Rectal smooth muscle tissue (tissue), 1 donor: ENCODE measurements around the gene GRN.
A peak's percentile ranks its signal among the peaks of the same experiment; 100 is the strongest.
"Not testable (repeated sequence)": the region's sequence is repeated elsewhere in the genome, so short reads cannot be mapped to it uniquely, and the experiment has no call there.

Source experiments
- H3K27ac ChIP-seq: one replicate; pipeline ENCODE4 v1.7.0; 2013; ENCODE audit warnings: low read depth, low read length, inconsistent platforms
- H3K27me3 ChIP-seq: one replicate; pipeline ENCODE4 v1.7.0; 2013; ENCODE audit warnings: low read length; ENCODE audit not compliant: control insufficient read depth, insufficient read depth
- H3K36me3 ChIP-seq: one replicate; pipeline ENCODE4 v1.7.0; 2013; ENCODE audit warnings: low read length; ENCODE audit not compliant: control insufficient read depth, insufficient read depth
- H3K4me1 ChIP-seq: one replicate; pipeline ENCODE4 v1.7.0; 2013; ENCODE audit warnings: low read length; ENCODE audit not compliant: control insufficient read depth, insufficient read depth
- H3K4me3 ChIP-seq: one replicate; pipeline ENCODE4 v1.7.0; 2013; ENCODE audit warnings: low read length
- H3K9ac ChIP-seq: one replicate; pipeline ENCODE4 v1.7.0; 2013; ENCODE audit warnings: low read length

GRN gene

DNA sequence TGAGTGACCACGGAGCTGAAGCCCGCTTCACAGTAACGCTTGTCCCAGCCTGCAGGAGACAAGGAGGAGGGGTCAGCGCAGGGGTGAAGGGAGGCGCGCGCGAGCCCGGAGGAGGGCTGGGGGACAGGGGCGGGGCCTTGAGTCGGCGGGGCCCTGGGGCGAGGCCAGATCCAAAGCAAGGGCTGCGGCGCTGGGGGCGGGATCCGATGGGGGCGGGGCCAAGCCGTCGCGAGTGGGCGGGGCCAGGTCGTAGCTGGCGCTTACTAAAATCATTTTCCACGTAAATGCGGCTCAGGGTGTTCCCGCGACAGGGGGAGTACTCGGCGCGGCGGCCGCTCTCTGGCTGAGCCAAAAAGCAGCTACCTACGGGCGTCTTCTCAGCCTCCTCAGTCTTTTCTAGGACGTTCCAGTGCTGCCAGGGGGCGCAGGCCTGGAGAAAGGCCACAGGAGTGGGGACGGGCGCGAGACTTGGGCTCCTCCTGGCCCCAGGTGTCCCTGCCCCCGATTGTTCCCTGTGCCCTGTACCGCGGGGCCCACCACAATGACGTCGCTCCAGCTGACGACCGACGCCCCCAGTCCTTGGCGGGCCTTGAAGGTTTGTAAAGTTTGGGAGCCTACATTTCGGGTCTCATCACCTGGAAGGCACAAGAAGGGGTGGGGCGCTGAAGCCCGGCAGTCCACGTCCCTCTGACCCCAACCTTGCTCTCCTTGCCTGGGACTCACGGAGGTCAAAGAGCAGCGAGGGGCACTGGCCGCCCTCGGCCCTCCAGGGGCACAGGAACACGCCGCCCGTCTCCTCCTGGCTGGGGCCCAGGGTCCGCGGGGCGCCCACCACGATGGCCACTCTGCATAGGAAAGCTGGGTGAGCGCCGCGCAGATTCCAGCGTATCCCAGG is 40.4 kb downstream of the GRN start:
- Histone ChIP-seq H3K27ac (no peak overlapping the region), H3K36me3 (no peaks in the 10 kb centered on the region), H3K4me1 (no peaks in the 10 kb centered on the region), H3K9ac (no peak overlapping the region), H3K4me3 (peak overlapping the region; percentile 67), H3K27me3 (peaks cover 5% of the 10 kb centered on the region)

DNA sequence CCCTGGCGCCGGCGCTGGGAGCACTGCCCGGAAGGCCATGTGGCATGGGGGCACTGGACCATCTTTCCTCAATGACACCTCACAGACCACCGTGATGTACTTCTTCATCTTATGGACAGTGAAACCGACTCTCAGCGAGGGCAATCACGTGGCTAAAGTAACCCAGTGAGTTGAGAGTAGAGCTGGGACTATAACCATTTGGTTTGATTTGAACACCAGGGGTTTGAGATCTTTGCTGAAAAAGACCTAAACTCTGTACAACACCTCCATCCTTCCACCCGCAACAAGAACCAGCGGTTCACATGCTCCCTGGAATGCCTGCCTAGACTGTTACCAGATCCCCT is 41.1 kb downstream of the GRN start:
- Histone ChIP-seq H3K9ac (no peak overlapping the region), H3K27me3 (peaks cover 5% of the 10 kb centered on the region), H3K4me3 (no peak overlapping the region), H3K27ac (no peak overlapping the region), H3K36me3 (no peaks in the 10 kb centered on the region), H3K4me1 (no peaks in the 10 kb centered on the region)

DNA sequence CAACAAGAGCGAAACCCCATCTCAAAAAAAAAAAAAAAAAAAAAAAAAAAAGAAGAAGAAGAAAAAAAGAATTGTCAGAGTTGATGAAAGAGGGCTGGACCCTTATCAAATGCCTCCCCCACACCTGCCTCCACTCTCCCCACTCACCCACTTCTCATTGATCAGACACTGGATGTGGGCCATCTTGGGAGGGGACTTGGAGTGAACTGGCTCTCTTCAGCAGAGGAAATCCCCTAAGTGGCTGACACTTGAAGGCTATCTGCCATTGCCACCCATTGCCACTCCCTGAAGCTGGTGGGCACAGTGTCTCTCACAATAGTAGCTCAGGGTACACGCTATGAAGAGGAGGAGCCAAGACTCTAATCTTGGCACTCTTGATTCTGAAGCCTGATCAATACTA is 42.7 kb downstream of the GRN start:
- peaks cover 5% of the 10 kb centered on the region for H3K27me3 ChIP-seq
- H3K4me3 ChIP-seq = no peak overlapping the region
- no peak overlapping the region for H3K9ac ChIP-seq

DNA sequence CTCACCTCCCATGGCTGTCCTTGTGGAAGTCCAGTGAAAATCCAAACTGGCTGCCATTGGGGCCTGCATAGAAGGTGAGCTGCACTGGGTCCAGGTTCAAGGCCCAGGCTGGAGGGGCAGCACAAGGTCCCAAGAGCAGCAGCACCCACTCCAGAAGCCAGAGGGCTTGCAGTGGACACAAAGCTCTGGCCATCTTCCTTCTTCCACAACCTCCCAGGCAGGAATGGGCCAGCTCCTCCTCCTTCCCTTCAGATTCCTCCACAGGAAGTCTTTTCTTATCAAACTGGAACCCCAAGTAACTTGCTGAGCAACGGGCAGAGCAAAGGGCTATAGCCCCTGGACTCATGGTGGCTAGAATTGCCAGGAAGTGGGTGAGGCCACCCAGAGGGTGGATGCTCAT is 44.2 kb downstream of the GRN start, which contains the start of gene ITGA2B:
TSS of gene ITGA2B (minus strand) at position 369 of the 400 bp plus-strand sequence. CDS start at position 193, 176 bp downstream.
- Histone ChIP-seq H3K27me3 (peaks cover 5% of the 10 kb centered on the region), H3K36me3 (no peaks in the 10 kb centered on the region), H3K9ac (no peak within 1 kb of the TSS), H3K27ac (no peak within 1 kb of the TSS), H3K4me1 (no peaks in the 10 kb centered on the region), H3K4me3 (no peak within 1 kb of the TSS)

More for the DNA sequence above, 42.7 kb downstream of the GRN start:
- H3K4me1 ChIP-seq = no peaks in the 10 kb centered on the region
- H3K36me3 ChIP-seq = no peaks in the 10 kb centered on the region
- H3K27ac ChIP-seq = no peak overlapping the region

DNA sequence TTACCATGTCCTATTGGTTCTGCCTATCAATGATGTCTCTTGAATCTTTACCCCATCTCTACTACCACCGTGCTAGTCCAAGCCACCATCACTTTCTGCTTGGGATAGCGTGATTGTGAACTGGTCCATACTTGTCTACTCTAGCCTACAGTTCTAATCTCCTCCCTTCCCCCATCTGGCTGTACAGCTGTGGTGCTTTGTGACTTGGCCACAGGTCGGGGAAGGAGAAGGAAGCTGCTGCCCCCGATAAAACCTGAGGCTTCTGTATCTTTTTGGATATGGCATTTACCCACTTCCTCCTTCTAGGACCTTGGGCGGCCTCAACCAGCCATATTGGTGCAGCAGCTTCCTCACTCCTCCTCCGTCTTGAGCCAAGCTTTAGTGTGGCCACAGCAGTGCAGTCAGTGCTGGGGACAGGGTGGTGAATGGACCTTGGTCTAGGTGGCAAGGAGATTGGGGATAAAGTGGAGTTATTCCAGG is 44.7 kb downstream of the GRN start:
- Histone ChIP-seq H3K27me3 (peaks cover 3% of the 10 kb centered on the region), H3K27ac (no peak overlapping the region), H3K4me3 (no peak overlapping the region), H3K9ac (no peak overlapping the region), H3K4me1 (no peaks in the 10 kb centered on the region), H3K36me3 (no peaks in the 10 kb centered on the region)

DNA sequence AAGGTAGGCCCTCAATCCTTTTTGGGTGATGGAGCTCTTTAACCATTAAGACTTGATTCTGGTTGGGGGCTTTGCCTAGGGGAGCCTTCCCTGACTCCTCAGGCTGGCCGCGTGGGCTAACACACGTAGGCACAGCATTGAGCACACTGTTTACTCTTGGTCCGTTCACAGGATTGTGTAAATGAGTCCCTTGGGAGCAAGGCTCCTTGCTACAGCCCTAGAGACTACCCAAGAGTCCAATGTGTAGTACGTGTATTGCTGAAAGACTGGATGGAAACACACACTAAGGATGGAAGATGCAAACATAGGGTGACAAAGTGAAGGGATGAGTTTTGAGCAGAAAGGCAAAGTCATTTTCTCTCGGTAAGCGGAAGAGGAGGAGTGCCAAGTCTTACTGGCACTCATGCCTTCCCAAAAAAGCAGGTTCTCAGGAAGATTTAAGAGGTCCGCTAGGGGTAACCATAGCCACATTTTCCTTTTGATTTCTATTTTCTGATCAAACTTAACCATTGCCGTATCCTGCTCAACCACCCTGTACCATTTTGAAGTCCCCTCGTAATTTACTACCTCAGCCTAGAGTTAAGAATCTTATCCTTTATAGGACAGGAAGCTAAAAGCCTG is 45.3 kb downstream of the GRN start:
- H3K36me3 ChIP-seq = no peaks in the 10 kb centered on the region
- no peak overlapping the region for H3K9ac ChIP-seq
- no peaks in the 10 kb centered on the region for H3K4me1 ChIP-seq
- H3K27me3 ChIP-seq = peaks cover 2% of the 10 kb centered on the region
- no peak overlapping the region for H3K27ac ChIP-seq
- H3K4me3 ChIP-seq = no peak overlapping the region

DNA sequence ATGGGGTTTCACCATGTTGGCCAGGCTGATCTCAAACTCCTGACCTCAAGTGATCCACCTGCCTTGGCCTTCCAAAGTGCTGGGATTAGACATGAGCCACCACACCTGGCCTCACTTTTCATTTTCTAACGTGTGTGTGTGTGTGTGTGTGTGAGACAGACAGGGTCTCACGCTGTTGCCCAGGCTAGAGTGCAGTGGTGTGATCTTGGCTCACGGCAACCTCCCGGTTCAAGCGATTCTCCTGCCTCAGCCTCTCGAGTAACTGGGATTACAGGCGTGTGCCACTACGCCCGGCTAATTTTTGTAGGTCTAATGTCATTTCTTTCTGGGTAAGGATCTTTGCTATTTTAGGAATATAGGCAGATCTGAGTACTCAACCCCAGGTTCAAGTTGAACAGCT is 49.0 kb downstream of the GRN start:
- not testable (repeated sequence) for H3K27me3 ChIP-seq, H3K9ac ChIP-seq, H3K36me3 ChIP-seq, H3K4me1 ChIP-seq, H3K27ac ChIP-seq, H3K4me3 ChIP-seq

DNA sequence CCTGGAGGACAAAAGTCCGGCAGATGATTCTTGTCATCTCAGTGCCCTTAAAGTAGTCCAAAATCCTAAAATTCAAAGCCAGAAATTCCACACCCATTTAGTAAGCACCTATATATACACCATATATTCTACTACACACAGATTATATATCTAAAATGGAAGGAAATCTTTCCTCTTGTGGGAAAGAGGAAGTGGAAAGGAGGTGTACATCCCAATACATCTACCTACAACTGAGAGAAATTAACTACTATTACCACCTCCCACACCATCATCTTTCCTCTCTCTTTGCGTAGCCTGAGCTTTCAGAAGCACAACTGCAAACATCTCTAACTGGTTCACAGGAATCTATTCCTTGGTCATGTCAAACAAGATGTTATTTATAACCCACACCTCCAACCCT is 49.7 kb downstream of the GRN start:
- Histone ChIP-seq H3K9ac (no peak overlapping the region), H3K36me3 (peaks cover 16% of the 10 kb centered on the region), H3K27me3 (no peaks in the 10 kb centered on the region), H3K4me1 (no peaks in the 10 kb centered on the region), H3K27ac (no peak overlapping the region), H3K4me3 (no peak overlapping the region)

DNA sequence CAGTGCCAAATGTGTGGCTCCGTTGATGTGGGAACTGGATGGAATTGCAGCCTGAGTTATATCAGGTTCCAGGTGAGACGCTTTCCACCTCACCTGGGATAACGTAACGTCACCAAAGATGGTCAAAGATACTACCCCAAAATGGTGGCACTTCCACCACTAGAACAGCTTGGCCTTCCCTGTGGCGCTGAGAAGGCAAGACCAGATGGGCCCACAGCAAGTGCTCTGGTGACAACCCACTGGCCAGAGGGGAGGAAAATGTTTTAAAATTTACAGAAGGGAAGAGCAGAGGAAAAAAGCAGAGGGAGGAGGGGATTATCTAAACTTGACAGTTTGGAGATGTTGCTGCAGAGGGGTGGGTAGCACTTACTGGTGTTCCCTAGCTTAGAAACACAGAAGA is 51.8 kb downstream of the GRN start:
- no peaks in the 10 kb centered on the region for H3K4me1 ChIP-seq
- H3K27ac ChIP-seq = no peak overlapping the region
- H3K4me3 ChIP-seq = no peak overlapping the region
- H3K27me3 ChIP-seq = no peaks in the 10 kb centered on the region
- peaks cover 28% of the 10 kb centered on the region for H3K36me3 ChIP-seq
- no peak overlapping the region for H3K9ac ChIP-seq

DNA sequence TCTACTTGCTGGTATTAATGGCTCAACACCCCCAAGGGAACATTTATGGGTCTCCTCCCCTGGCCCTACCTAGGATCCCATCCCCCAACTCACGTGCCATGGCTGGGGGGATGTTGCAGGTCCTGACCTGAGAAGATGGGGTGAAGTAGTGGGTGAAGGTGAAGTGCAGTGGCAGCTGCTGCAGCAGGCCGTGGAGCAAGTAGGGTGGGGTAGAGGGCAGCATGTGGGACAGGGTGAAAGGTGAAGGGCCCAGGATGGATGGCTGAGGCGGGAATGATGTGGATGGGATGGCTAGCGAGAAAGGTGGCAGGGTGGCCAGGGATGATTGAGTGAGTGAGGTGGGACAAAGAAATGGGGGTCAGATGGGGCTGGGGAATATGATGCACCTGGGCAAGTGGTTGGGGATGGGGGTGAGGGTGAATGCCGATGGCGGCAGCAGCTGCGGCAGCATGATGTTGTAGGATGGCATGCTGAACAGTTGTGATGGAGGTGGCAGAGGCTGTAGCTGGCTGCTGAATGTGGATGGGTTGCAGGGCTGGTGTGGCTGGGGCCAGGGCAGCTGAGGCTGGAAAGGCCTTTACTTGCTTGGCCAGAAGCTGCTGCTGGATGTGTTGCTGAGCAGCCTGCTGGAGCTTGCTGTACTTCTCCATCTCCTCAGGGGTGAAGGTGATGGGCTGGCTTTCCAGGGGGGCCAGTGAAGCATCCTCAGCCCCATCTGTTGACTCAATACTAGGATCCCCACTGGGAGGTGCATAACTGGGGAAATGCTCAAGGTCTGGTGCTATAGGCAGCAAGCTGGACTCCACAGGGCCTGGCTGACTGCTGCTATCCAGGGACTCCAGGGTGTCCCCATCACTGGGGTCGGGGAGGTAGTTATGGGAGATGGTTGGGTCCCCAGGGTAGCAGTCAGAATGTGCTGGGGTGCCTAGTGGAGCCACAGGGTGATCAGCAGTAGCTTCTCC is 52.7 kb downstream of the GRN start:
- Histone ChIP-seq H3K27me3 (no peaks in the 10 kb centered on the region), H3K27ac (no peak overlapping the region), H3K4me1 (no peaks in the 10 kb centered on the region), H3K9ac (no peak overlapping the region), H3K36me3 (peaks cover 28% of the 10 kb centered on the region), H3K4me3 (no peak overlapping the region)

DNA sequence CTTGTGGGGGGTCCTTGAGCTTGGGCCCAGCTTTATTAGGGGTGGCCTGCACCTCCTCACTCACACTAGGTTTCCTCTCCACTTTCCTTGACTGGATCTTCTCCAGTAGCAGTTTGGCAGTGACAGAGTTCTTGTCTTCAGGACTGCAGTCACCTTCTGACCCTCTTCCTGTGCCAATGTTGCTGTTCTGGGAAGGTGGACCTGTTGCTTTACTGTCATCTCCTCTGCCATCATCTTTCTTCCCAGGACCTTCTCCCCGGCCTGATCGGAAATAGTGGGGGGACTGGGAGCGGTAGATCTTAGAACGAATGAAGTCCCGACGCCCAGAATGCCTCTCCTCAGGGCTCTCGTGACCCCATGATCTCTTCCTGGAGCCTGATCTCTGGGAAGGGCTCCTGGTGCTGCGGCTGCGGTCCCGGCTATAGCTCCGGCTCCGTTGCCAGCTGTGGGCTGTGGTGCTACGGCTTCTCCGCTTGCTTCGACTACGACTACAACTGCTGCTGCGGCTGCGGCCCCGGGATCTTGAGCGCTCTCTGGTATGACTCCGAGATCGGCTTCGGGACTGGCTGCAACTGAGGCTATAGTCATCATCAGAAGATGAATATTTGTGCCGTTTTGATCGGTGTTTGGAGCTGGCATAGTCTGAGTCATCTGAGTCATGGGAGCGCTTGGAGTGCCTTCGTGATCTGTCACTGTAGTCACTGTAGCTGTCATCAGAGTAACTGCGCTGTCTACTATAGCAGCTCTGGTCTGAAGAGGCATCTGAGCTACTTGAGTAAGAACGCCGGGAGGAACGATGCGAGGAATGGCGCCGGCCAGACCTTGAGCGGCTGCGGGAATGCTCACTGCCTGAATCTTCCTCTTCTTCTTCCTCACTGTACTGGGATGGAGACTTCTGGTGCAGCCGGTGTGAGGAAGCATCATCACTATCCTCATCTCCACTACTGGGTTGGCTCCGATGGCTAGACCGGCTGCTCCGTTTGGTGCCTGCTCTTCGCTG is 53.9 kb downstream of the GRN start:
- H3K4me1 ChIP-seq = no peaks in the 10 kb centered on the region
- peaks cover 28% of the 10 kb centered on the region for H3K36me3 ChIP-seq
- no peak overlapping the region for H3K27ac ChIP-seq
- H3K4me3 ChIP-seq = no peak overlapping the region
- H3K9ac ChIP-seq = no peak overlapping the region
- H3K27me3 ChIP-seq = no peaks in the 10 kb centered on the region
